ENCODE data around the gene CD22. TPM values are rescaled to one million over a fixed set of nuclear protein-coding genes. Genes with fewer than 3 reads are reported as not detected.
A peak's percentile ranks its signal among the peaks of the same experiment; 100 is the strongest.

The CD22 gene
- total and polyA plus RNA-seq, 2 of the 13 experiments (the other 11 are each of a cell fraction or from before 2014, with no cell fraction given) = 0.71 to 1.7 TPM

DNA sequence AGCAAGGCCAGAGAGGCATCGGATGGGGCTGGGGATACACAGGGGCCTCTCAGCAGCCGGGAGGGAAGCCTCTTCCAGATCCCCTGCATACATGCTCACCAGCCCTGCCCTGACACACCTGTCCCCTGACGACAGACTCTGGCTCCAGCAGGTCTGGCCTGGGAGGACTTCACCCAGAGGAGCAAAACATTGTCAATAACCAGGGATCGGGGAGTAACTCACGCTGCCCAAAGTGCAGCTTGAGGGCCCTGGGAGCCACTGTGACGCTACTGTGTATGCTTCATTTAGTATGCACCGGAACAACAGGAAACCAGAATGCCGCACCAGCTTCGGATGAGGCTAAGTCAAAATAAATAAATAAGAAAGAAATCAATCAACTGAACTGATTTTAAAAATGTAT lies 12.4 kb upstream of the CD22 start (continued):
- TF ChIP-seq, protein P1, sequence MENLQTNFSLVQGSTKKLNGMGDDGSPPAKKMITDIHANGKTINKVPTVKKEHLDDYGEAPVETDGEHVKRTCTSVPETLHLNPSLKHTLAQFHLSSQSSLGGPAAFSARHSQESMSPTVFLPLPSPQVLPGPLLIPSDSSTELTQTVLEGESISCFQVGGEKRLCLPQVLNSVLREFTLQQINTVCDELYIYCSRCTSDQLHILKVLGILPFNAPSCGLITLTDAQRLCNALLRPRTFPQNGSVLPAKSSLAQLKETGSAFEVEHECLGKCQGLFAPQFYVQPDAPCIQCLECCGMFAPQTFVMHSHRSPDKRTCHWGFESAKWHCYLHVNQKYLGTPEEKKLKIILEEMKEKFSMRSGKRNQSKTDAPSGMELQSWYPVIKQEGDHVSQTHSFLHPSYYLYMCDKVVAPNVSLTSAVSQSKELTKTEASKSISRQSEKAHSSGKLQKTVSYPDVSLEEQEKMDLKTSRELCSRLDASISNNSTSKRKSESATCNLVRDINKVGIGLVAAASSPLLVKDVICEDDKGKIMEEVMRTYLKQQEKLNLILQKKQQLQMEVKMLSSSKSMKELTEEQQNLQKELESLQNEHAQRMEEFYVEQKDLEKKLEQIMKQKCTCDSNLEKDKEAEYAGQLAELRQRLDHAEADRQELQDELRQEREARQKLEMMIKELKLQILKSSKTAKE (CRISPR knock-in tag; IDR thresholded peaks at IDR 0.05; ENCODE audit: borderline replicate concordance) = peak; percentile 55; the same call in 1 of the 2 replicates
- TF ChIP-seq HNF4G (IDR thresholded peaks at IDR 0.05; ENCODE audit: borderline replicate concordance, low read depth, low read length) = peak; percentile 82
- no peak for TF ChIP-seq HNF4G (CRISPR knock-in tag; IDR thresholded peaks at IDR 0.05; ENCODE audit: borderline replicate concordance, low read depth)
- TF ChIP-seq, protein P2, sequence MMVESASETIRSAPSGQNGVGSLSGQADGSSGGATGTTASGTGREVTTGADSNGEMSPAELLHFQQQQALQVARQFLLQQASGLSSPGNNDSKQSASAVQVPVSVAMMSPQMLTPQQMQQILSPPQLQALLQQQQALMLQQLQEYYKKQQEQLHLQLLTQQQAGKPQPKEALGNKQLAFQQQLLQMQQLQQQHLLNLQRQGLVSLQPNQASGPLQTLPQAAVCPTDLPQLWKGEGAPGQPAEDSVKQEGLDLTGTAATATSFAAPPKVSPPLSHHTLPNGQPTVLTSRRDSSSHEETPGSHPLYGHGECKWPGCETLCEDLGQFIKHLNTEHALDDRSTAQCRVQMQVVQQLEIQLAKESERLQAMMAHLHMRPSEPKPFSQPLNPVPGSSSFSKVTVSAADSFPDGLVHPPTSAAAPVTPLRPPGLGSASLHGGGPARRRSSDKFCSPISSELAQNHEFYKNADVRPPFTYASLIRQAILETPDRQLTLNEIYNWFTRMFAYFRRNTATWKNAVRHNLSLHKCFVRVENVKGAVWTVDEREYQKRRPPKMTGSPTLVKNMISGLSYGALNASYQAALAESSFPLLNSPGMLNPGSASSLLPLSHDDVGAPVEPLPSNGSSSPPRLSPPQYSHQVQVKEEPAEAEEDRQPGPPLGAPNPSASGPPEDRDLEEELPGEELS (CRISPR knock-in tag; IDR thresholded peaks at IDR 0.05) = peak; percentile 72
- no peak for TF ChIP-seq ZNF367 (CRISPR knock-in tag; IDR thresholded peaks at IDR 0.05; ENCODE audit: borderline replicate concordance)
- peak in 1 of 2 experiments; percentile 39; a peak in 1 of 4 replicates for TF ChIP-seq POLR2A (IDR thresholded peaks at IDR 0.05; ENCODE audit: insufficient read depth in 1 of 2, low read depth in 2 of 2, low read length in 2 of 2)
- TF ChIP-seq AKAP8 (CRISPR knock-in tag; IDR thresholded peaks at IDR 0.05) = no peak
- TF ChIP-seq, protein P3, sequence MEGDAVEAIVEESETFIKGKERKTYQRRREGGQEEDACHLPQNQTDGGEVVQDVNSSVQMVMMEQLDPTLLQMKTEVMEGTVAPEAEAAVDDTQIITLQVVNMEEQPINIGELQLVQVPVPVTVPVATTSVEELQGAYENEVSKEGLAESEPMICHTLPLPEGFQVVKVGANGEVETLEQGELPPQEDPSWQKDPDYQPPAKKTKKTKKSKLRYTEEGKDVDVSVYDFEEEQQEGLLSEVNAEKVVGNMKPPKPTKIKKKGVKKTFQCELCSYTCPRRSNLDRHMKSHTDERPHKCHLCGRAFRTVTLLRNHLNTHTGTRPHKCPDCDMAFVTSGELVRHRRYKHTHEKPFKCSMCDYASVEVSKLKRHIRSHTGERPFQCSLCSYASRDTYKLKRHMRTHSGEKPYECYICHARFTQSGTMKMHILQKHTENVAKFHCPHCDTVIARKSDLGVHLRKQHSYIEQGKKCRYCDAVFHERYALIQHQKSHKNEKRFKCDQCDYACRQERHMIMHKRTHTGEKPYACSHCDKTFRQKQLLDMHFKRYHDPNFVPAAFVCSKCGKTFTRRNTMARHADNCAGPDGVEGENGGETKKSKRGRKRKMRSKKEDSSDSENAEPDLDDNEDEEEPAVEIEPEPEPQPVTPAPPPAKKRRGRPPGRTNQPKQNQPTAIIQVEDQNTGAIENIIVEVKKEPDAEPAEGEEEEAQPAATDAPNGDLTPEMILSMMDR (CRISPR knock-in tag; IDR thresholded peaks at IDR 0.05) = peak; percentile 24

Data from HepG2 (cell line).